Heart left ventricle (tissue), 13 donors: ENCODE measurements around the gene PTPRN2.

Experiments used
- CTCF ChIP-seq, 12 donors: fragments of 200-600 bp; sonication (generic) in 4 of 12; IDR thresholded peaks; one replicate each; pipeline versions ENCODE4 v1.5.0 to v1.8.0; 2018 to 2022; ENCODE audit warnings: antibody characterized with exemption in 12 of 12, mild to moderate bottlenecking in 5 of 12
- POLR2A ChIP-seq, 2 donors: fragments of 450-650 bp; IDR thresholded peaks; one replicate each; pipeline ENCODE4 v1.6.1; 2017; ENCODE audit warnings: antibody characterized with exemption in 2 of 2, mild to moderate bottlenecking in 2 of 2, moderate library complexity in 2 of 2
- donor health status: ischemic (EF 13 %, LVEDD 7.1; RV severe dilation, severe dysfunction).
- donor health status: DM: no; HTN: yes; CAD: no.
- donor health status: DM: no; HTN: no; CAD: no.
- donor health status: ischemic (EF 25% LVEDD 6.9; RV normal size, moderate dysfunction).
- donor health status: ischemic (EF 25% LVEDD 5.7; RV mildly dilated, moderate dysfunction).
- donor health status: ischemic (EF 35%, LVEDD 5.7; RV mildly dilated, moderate dysfunction).
- donor health status: nonischemic (EF 11% LVEDD 7.7; RV severe dilation, severe dysfunction).
- donor health status: DM: yes; HTN: yes; CAD: no.
- donor health status: PGD.
- donor health status: ischemic (EF 29% LVEDD 5.4; RV normal size, mild dysfunction).
- donor health status: nonischemic (EF 23%, LVEDD 6.1; RV moderate dilation, normal function).

GRCh38 chr7:158400601-158401225, 186.9 kb downstream of the PTPRN2 start:
- TF ChIP-seq CTCF (IDR thresholded peaks at IDR 0.05), result no peak
- no peak for TF ChIP-seq POLR2A (IDR thresholded peaks at IDR 0.05)
